ENCODE measurements around the gene QPCT.
"Not testable (repeated sequence)": the region's sequence is repeated elsewhere in the genome, so short reads cannot be mapped to it uniquely, and the experiment has no call there.

QPCT gene

DNA sequence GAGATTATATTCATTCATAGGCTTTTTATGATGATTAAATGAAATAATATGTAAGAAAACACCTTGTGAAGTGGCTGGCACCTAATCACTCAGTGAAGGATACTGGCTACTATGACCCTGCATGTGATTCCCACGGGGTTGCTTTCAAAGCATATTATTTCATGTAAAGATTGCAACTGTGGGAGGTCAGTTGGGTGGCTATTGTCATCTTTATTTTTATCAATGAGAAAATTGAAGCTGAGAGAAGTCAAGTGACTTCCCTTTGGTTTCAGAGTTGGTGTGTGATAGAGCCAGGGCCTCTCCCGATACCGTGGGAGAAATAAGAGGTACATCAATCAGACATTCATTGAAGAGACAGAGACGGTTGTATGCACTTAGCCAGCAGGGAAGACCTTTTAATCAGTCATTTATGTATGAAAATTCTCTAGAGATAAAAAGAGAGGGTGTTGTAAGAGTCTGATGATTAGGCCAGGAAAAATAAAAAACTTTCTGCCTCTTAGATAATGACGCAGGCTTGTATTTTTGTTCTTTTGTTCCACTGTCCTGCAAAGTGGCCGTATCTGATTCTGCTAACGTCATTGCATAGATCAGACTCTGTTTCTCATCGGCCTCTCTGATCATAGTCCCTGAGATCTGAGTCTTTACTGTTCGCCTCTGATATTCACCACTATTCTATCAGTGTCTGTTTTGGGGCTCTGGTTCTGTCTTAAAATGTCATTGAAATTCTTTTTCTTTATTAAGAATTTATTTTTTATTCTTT lies 50.5 kb downstream of the QPCT start:
- DNase-seq, result no peak

DNA sequence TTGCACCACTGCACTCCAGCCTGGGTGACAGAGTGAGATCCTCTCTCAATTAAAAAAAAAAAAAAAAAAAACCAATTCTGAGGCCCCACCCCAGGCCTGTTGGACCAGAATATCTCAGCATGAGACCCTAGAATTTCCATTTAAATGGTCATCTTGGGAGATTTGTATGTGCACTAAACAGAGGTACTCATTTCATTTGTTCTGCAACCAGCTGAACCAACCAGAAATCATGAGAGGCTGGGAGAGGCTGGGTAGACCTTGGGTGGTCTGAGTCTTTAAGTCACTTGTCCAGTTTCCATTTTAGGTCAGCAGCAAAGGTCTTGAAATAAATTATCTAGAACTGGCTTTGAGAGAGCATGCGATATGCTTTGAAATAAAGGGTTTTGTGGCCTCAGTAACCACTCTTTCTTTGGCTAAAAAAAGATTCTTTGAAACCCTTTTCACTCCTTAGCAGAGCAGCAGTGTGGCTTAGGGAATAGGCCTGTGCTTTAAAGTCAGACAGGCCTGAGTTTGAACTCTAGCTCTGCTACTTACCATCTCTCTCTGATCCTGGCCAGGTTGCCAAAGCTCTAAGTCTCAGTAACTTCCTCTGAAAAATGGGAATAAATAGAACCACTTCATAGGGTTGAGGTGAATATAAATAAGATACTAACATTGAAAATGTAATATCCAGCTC lies 52.6 kb downstream of the QPCT start:
- no peak for DNase-seq

DNA sequence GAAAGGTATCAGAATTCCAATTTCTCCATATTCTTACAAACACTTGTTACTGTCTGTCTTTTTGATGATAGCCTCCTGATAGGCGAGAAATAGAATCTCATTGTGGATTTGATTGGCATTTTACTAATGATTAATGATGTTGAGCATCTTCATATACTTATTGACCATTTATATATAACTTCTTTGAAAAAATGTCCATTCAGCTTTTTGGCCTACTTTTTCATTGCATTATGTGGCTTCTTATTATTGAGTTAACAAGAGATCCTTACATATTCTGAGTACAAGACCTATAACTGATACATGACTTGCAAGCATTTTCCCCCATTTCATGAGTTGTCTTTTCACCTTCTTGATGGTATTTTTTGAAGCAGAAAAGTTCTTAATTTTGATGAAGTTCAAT lies 54.6 kb downstream of the QPCT start:
- DNase-seq, result no peak

DNA sequence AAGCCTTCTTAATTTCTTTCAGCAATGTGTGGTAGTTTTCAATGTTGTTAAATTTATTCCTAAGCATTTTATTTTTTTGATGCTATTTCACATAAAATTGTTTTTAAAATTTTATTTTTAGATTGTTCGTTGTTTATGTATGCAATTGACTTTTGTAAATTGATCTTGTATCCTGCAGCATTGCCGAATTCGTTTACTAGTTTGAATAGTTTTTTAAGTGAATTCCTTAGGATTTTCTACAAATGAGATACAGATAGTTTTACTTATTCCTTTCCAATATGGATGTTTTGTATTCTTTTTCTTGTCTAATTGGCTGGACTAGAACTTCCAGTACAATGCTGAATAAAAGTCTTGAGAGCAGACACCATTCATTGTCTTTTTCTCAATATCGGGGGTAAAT lies 55.6 kb downstream of the QPCT start:
- DNase-seq, result no peak

DNA sequence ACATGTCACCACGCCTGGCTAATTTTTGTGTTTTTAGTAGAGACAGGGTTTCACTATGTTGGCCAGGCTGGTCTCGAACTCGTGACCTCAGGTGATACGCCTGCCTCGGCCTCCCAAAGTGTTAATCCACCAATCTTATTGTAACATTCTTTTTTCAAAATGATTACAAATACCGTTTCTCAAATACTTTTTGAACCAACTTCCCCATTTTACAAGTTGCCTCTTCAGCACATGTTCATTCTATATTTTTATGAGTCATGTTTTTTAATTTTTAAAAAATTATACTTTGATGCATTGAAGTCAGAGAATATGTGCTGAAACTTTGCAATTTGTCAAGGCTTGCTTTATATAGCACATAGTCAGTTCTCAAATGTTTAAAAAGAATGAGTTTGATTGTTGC lies 58.2 kb downstream of the QPCT start:
- no peak for DNase-seq

DNA sequence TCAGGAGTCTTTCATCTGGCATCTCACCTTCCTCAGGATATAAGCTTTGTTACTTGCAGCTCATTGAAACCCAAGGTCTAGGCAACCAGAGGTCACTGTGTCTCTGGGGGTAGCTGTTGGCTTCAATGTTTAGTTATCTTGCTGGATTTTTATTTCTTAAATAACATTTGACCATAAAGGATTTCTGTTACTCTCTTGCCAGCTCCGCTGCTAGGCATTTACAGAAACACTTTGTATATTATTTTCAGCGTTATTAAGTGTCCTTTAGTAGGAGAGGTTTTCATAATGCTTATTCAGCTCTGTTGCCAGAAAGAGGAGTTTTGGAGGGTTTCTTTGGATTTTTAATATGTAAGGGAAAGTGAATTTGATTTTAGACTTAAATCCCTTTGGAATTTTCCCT lies 61.4 kb downstream of the QPCT start:
- DNase-seq, result no peak

DNA sequence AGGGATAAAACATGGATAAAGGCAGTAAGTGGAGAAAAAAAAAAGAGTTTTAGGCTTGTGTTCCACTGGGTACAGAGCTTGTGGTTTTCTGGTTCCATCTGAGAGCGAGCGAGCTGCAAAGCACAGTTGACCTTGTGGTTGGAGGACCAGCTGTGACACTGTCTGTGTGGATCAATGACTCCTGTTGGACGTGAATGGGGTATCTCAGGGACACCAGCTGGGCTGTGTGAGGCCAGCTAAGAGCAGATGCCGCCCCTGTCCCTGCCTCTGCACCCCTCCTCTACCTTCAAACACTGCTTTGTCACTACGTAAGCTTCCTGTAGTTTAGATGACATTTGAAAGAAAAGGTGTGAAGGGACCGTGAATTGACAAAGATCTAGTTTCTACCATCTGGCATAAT lies 67.8 kb downstream of the QPCT start:
- DNase-seq, result no peak

DNA sequence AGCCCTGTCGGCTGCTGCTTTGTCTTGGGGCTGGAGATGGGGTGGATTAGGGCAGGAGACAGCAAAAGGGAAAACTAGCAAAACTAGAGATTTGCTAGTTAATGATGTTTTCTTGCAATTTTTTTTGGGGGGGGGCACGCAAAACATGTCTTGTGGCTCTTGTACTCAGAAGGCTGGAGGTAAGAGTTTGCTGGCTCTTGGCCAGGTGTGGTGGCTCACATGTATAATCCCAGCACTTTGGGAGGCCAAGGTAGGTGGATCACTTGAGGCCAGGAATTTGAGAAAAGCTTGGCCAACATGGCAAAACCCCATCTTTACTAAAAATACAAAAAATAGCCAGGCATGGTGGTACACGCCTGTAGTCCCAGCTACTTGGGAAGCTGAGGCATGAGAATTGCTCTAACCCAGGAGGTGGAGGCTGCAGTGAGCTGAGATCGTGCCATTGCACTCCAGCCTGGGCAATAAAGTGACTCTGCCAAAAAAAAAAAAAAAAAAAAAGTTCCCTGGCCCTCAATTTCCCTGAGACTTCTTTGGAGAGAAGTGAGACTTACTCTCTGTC lies 69.6 kb downstream of the QPCT start:
- DNase-seq, result not testable (repeated sequence)

DNA sequence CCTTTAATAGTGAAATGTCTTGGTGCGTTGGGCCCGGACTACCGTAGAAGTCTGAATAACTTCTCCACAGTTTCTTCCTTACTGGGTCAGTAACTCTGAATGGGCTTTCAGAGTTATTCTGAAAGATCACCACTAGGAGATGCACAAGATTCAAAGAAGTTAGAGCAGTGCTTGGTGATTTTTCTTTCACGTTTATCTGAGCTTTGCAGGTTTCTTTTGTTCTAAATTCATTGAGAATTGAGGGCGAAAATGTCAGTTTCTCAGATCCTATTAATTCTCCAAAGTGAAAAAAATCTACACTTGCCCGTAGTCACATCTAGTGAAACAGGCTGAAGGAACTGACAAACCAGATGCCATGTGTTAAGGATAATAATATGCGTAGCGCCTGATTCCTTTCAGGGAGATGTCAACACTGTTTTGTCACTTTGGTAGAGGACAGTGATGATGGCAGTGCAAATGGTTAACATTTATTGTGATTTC lies 70.1 kb downstream of the QPCT start:
- DNase-seq, result no peak

DNA sequence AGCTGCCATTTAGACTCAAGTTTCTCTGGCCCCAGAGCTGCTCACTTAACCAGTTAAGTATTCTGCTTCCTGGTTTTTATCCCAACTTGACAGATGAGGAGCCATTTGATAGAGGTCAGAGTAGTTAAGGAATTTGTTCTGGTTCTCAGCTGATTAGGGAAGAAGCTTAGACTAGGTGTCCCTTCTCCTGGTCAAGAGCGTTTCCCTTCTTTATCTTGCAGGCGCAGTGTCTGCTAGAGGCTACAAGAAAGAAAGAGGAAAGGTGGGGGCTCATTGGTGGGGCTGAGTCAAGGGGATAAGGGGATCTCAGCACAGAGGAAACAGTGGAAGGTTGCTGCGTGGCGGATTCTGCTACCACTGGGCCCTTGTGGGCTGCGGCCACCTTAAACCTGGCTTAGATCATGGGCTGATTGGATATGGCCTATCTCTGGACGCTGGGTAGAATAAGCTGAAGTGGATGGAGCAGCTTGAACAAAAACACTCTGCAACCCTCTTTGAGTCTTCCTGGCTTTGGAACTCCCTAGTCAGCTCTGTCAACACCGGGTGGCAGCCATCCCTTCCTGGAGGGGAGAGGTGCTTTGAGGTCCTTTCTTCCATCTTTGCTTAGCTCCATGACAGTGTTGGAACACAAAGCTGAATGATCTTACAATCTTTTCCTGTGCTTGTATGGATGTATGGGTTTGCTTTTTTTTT lies 70.8 kb downstream of the QPCT start:
- DNase-seq, result no peak

DNA sequence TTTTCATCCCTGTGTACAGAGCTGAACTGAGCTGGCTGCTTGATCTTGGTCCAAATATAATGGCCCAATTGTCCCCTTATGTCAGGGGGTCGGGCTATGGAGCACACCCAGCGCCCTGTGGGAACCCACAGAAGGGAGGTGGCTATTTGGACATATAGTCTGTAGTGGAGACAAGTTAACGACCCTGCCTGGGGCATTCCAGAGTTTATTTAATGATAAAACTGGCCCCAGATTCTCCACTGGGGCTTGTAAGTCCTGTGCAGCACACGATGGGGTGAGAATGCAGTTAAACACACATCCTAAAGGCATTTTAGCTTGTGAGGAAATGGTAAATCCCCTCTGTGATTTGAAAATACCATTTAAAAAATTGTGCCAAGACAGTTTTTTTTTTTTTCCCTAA lies 72.9 kb downstream of the QPCT start:
- no peak for DNase-seq

DNA sequence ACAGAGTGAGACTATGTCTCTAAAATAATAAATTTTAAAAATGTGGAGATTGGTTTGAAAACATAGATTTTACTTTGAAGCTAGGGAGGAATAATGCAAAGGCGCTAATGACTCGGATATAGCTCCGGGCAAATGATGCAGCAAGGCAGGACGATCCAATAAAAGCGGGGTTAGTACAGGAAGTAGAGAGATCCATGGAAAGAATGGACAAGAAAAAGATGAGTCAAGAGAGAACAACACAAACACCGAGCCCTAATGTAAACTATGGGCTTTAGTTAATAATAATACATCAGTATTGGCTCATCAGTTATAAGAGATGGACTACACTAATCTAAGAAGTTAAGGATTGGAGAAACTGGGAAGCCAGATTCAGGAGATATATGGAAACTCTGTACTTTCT lies 74.5 kb downstream of the QPCT start:
- DNase-seq, result no peak

DNA sequence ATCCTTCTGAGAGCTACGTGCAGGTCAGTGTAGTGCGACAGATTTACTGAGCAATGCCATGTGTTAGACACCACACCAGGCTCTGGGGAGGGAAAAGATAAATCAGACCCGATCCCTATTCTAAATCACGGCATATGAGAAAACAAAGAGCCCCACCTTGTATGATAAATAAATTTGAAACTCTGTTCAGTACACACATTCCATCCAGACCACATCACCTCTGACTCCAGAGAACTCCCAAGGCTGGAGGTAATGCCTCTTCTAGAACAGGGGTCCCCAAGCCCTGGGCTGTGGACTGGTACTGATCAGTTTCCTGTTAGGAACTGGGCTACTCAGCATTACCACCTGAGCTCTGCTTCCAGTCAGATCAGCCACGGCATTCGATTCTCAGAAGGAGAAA lies 77.3 kb downstream of the QPCT start:
- DNase-seq, result no peak

DNA sequence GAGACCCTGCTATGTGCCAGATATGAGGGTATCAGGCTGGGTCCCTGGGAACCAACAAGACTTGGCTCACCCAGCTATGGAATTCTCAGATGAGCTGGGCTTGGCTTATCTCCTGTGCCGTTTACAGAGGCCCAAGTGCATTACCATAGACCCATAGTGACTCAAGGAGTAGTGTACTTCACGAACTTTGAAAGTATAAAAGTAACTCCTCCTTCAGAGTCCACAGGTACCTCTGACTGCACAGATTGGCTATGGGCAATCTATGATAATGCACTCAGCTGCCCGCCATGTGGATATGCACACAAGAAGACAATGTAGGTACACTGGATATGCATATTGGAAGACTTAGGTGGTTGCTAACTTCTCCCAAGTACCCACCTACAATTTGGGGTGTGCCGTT lies 78.4 kb downstream of the QPCT start:
- no peak for DNase-seq
